SK-N-MC (cell line): ENCODE results near the gene RBM23.

Source experiments
- DNase-seq: peaks from one replicate; pipeline ENCODE4 v3.0.0-alpha.2; 2011; ENCODE audit warnings: low read depth, low spot score
- H3K27ac ChIP-seq: fragments of 200-600 bp; sonication (generic); 2 replicates; pipeline ENCODE4 v1.5.1; 2016; ENCODE audit warnings: mixed run types
- H3K36me3 ChIP-seq: fragments of 200-600 bp; sonication (generic); 2 replicates; pipeline ENCODE4 v1.6.1; 2017; ENCODE audit warnings: antibody characterized with exemption, low read length, mixed read lengths; ENCODE audit not compliant: insufficient read depth
- H3K4me3 ChIP-seq: fragments of 200-600 bp; sonication (generic); 2 replicates; pipeline ENCODE4 v1.5.1; 2016
- H3K9ac ChIP-seq: fragments of 200-600 bp; sonication (generic); 2 replicates; pipeline ENCODE4 v1.8.0; 2017; ENCODE audit warnings: mixed run types, mixed read lengths; ENCODE audit not compliant: insufficient read length
- H3K9me3 ChIP-seq: fragments of 200-600 bp; sonication (generic); 2 replicates; pipeline ENCODE4 v1.6.1; 2017; ENCODE audit warnings: low read depth, mild to moderate bottlenecking, antibody characterized with exemption, low read length, moderate library complexity, mixed read lengths
- EZH2 ChIP-seq: fragments of 200-600 bp; sonication (generic); IDR thresholded peaks from one replicate; pipeline ENCODE4 v1.6.1; 2017; ENCODE audit warnings: antibody characterized with exemption
- FOXP2 ChIP-seq: optimal IDR thresholded peaks from 2 replicates; pipeline ENCODE3; 2011; ENCODE audit warnings: mild to moderate bottlenecking, moderate library complexity; ENCODE audit not compliant: insufficient read depth; ENCODE audit errors: extremely low read length, control extremely low read depth
- POLR2AphosphoS5 ChIP-seq: IDR thresholded peaks from 2 replicates; pipeline ENCODE4 v1.6.1; 2012; ENCODE audit warnings: mild to moderate bottlenecking, low read depth, low read length, borderline replicate concordance

The RBM23 gene

DNA sequence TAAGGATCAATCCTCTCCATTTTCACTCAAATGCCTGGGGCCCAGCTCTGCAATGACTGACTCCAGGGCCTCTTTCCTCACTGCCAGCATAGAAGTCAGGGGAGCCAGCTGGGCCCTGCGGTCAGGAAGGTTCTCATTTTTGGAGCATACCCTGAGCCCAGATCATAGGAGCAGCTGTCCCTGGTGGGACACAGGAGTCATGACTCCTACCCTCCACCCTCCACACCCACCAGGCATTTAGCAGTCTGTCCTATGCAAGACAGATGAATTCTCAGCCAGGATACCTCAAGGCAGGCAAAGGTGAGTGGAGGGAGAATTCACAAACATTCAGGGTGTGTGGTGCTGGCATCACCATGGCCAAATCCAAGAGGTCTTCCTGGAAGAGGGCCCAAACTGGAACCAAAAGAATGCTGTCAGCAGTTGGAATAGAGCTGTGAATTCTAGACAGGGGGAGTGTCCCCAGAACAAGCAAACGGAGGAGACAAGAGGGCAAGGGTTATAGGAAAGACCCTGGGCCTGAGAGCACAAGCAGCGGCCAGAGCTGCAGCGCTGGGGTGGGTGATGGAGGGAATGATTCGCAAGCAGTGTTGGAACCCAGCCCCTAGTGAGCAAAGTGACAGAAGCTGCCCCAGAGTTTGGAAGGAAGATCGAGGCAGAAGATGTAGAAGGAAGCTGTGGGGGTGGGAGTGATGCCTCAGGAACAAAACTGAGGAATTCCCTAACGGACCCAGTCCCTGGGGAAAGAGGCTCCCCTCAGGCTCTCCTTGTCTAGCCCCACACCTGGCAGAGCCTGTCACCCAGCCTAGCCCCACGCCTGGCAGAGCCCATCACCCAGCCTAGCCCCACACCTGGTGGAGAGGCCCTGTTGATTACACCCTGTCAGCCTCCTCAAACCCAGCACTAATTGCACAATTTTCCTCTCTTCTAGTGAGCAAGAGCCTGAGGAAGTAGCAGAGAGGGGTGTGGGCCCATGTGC, 40.4 kb downstream of the RBM23 start:
- no peak overlapping the region for H3K27ac ChIP-seq
- no peak for TF ChIP-seq EZH2
- TF ChIP-seq POLR2AphosphoS5 = no peak
- TF ChIP-seq FOXP2 = no peak
- no peaks in the 10 kb centered on the region for H3K36me3 ChIP-seq
- no peak overlapping the region for H3K4me3 ChIP-seq
- no peaks in the 10 kb centered on the region for H3K9me3 ChIP-seq
- no peak for DNase-seq
- H3K9ac ChIP-seq = no peak overlapping the region

DNA sequence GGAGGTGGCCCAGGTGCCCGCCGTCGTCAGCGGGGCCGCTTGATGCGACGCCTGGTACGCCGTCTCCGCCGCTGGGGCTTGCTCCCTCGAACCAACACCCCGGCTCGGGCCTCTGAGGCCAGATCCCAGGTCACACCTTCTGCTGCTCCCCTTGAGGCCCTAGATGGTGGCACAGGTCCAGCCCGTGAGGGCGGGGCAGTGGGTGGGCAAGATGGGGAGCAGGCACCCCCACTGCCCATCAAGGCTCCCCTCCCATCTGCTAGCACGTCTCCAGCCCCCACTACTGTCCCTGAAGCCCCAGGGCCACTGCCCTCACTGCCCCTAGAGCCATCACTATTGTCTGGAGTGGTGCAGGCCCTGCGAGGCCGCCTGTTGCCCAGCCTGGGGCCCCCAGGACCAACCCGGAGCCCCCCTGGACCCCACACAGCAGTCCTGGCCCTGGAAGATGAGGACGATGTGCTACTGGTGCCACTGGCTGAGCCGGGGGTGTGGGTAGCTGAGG, 41.9 kb downstream of the RBM23 start:
- TF ChIP-seq EZH2 (no peak), FOXP2 (no peak)
- no peaks in the 10 kb centered on the region for H3K9me3 ChIP-seq
- no peak overlapping the region for H3K27ac ChIP-seq
- no peak overlapping the region for H3K4me3 ChIP-seq
- H3K36me3 ChIP-seq = no peaks in the 10 kb centered on the region
- no peak for DNase-seq
- H3K9ac ChIP-seq = no peak overlapping the region

- H3K36me3 ChIP-seq = no peaks in the 10 kb centered on the region
Measured at GRCh38 chr14:22875748-22876319, 43.1 kb downstream of the RBM23 start.

DNA sequence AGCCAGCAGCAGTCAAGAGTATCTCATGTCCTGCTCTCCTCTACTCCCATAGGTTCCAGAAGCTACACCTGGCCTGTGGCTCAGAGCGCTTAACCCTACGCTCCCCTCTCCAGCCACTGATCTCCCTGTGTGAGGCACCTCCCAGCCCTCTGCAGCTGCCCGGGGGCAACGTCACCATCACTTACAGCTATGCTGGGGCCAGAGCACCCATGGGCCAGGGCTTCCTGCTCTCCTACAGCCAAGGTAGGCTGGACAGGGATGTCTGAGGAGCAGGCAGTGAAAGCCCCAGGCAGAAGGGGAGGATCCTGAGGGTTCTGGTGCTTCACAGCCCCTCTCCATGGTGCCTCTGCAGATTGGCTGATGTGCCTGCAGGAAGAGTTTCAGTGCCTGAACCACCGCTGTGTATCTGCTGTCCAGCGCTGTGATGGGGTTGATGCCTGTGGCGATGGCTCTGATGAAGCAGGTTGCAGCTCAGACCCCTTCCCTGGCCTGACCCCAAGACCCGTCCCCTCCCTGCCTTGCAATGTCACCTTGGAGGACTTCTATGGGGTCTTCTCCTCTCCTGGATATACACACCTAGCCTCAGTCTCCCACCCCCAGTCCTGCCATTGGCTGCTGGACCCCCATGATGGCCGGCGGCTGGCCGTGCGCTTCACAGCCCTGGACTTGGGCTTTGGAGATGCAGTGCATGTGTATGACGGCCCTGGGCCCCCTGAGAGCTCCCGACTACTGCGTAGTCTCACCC, 43.8 kb downstream of the RBM23 start:
- H3K9me3 ChIP-seq = no peaks in the 10 kb centered on the region
- DNase-seq = no peak
- H3K27ac ChIP-seq = no peak overlapping the region
- TF ChIP-seq FOXP2 (no peak), POLR2AphosphoS5 (no peak), EZH2 (no peak)
- no peaks in the 10 kb centered on the region for H3K36me3 ChIP-seq
- no peak overlapping the region for H3K4me3 ChIP-seq
- no peak overlapping the region for H3K9ac ChIP-seq

More at GRCh38 chr14:22875748-22876319, 43.1 kb downstream of the RBM23 start:
- DNase-seq = no peak
- TF ChIP-seq EZH2 = no peak
- no peak for TF ChIP-seq POLR2AphosphoS5
- no peak for TF ChIP-seq FOXP2
- Histone ChIP-seq H3K4me3 (no peak overlapping the region), H3K9me3 (no peaks in the 10 kb centered on the region), H3K9ac (no peak overlapping the region), H3K27ac (no peak overlapping the region)

GRCh38 chr14:22872833-22873520, 46.0 kb downstream of the RBM23 start:
- TF ChIP-seq POLR2AphosphoS5 = no peak
- no peak for TF ChIP-seq EZH2
- TF ChIP-seq FOXP2 = no peak
- H3K36me3 ChIP-seq = no peaks in the 10 kb centered on the region
- H3K9ac ChIP-seq = peak overlapping the region; percentile 55
- H3K9me3 ChIP-seq = no peaks in the 10 kb centered on the region
- DNase-seq = no peak
- peak overlapping the region; percentile 88 for H3K4me3 ChIP-seq
- H3K27ac ChIP-seq = 0 out of 2 replicates have a peak overlapping the region, but pooled peaks have one; percentile 26

DNA sequence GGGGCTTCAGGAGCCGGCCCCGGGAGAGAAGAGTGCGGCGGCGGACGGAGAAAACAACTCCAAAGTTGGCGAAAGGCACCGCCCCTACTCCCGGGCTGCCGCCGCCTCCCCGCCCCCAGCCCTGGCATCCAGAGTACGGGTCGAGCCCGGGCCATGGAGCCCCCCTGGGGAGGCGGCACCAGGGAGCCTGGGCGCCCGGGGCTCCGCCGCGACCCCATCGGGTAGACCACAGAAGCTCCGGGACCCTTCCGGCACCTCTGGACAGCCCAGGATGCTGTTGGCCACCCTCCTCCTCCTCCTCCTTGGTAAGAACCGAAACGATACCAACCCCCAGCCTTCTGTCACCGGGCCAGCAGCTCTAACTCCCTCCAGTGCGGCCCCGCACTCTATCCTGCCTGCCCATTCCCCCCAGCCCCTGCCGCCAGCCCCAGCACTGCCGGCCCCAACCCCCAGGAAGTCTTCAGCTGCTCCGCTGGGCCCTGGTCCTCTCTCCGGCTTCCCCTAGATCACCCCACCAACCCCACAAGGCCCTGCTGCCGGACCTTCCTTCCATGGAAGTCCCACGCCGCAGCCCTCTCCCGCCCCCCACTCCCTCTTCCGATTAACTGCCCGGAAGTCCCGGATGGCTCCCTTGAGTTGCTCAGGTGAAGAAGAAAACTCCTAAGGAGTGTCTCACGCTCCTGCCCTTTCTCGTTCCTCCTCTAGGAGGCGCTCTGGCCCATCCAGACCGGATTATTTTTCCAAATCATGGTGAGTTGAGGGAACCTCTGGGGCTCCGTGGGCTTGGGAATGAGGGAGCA, 46.7 kb downstream of the RBM23 start:
- TF ChIP-seq POLR2AphosphoS5 (no peak), FOXP2 (no peak), EZH2 (no peak)
- peak; percentile 35 for DNase-seq
- peak overlapping the region; percentile 57 for H3K9ac ChIP-seq

More for the DNA sequence above, 46.7 kb downstream of the RBM23 start:
- Histone ChIP-seq H3K4me3 (peak overlapping the region; percentile 88), H3K9me3 (no peaks in the 10 kb centered on the region), H3K36me3 (no peaks in the 10 kb centered on the region), H3K27ac (no peak overlapping the region)
